HG03442 (cell line): ENCODE results near the gene BRICD5.

Source experiments
- ATAC-seq: cut with Tn5 transposase; IDR thresholded peaks from one replicate; pipeline ENCODE4 v1.9.1; 2021; ENCODE audit warnings: mild to moderate bottlenecking, moderate library complexity; ENCODE audit not compliant: unreplicated experiment

The BRICD5 gene

GRCh38 chr16:2166263-2167067 lies 44.2 kb downstream of the BRICD5 start:
- no peak for ATAC-seq

DNA sequence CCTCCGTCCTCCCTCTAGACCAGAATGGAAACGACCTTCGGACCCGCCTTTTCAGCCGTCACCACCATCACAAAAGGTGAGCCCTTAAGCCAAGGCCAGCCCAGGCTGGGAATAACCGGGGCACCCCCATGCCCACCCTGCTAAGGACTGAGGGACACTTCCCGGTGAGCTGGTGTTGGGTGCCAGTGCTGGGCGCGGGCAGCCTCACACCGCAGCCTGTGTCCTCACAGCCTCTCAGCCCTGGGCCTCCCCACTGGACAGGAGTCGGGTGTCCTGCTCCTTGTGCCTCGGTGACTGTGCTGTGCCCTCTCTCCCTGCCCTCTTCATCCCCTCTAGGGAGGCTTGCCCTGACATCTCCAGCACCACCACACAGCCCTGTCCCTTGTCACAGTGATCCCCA lies 44.8 kb downstream of the BRICD5 start:
- ATAC-seq = no peak

DNA sequence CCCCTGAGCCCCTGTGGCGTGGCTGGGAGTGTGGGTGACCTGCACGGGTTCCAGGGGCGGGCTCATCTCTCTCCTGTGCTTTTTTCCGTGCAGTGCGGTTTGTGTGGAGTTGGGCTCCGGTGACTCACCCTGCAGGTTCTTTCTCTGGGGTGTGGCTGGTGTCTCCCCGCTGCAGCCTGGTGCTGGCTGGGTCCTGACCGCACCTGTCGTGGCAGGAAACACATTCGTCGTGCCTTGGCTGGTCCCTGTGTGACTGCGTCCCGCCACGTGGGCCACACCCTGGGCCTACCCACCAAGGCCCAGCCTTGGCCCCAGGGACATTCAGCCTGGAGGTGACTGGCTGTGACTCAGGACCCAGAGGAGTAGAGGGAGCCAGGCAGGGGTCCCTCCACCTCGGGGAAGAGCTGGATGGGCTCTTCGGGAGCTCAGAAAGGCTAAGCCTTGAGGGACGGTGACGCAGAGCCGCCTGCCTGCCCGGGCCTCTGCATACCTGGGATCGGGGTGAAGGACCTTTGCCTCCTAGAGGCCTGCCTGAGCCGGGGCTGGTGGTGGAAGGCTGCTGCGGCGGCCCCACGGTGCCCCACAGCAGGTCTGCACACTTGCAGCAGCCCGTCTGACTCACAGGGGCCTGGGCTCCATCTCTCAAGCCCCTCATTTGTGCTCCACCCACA lies 47.3 kb downstream of the BRICD5 start:
- ATAC-seq = no peak

DNA sequence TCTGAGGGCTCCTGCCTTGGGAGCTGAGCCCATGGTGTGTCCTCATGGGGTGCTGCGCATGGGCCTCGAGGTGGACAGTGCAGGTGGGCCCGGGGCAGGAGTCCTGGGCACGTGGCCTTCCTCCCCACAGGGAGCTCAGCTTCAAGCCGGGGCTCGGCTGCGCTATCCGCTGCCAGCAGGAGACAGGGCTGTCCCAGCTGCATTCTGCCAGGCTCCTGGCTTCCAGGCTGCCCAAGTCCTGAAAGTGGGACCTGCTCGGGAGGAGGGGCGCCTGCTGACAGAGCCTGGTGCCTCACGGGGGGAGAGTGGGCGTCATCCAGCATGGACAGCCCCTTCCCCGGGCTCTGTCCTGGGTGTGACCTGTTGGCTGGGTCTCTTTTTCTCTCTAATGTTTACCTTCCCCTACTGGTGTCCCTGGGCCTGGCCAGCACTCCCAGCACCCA lies 48.0 kb downstream of the BRICD5 start:
- ATAC-seq = no peak

DNA sequence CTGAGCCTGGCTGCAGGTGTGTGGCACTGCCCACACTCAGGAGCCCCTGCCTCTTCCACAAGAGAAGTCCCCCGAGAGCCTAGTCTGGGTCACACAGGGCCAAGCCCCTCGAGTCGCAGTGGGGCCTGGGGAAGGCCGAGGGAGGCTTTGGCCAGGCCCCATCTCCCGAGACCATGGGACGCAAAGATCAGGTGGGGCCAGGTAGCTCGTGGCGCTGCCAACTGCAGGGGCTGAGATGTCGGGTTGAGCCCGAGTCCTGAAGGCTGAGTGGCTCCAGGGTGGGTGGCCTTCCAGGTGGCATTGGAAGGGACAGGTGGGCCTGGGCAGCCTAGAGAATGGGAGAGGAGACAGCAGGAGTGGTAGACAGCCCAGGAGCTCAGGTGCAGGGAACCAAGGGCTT lies 48.8 kb downstream of the BRICD5 start:
- no peak for ATAC-seq

DNA sequence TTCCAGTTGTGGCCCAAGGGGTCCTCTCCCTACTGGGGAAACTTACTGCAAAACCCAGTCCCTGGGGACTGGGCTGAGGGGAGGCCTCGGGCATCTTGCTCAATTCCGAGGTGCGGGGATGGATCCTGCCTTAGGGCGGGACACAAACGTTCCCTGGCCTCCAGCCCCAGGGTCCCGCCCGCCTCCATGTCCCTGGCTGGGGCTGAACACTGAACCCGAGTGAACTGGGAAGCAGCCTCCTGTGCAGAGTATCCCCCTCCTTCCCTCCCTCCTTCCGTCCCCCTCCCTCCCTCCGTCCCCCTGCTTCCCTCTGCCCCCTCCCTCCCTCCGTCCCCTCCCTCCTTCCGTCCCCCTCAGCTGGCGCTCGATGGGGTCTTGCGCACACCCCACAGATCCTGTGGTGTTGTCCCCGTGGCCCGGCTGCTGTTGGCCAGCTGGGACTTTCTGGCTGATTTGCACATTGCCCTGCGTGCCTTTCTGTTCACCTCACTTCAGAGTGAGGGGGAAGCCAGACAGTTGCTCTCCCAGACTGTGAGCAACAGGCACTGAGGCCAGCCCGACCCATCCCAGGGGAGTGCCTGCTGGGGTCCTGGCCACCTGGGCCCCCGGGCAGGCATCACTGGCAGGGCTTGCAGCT lies 49.6 kb downstream of the BRICD5 start:
- ATAC-seq = no peak
